HCT116 (cell line): ENCODE data around the gene UNC5C. TPM values are rescaled to one million over a fixed set of nuclear protein-coding genes. Genes with fewer than 3 reads are reported as not detected.

Source experiments
- ATAC-seq: fragments of 200-7000 bp; cut with Tn5 transposase; 2 replicates; pipeline ENCODE4 v1.9.1; 2020; ENCODE audit warnings: mild to moderate bottlenecking, moderate library complexity
- BruUV-seq: library from RNA; stranded (reverse); fragments of 400-500 nt; replicated peaks from 2 replicates; lab custom pipeline; 2021; lab: Mats Ljungman, UMichigan
- CTCF ChIA-PET: fragments of 300-600 bp; sonication (Branson Sonifier 250); formaldehyde crosslinking; loops from one replicate; lab custom pipeline; 2021; ENCODE audit warnings: antibody characterized with exemption; lab: Charles Lee
- POLR2A ChIA-PET: fragments of 300-600, 350-600 bp; sonication (Branson Sonifier 250); formaldehyde crosslinking; loops from one replicate; lab custom pipeline; 2021; ENCODE audit warnings: antibody characterized with exemption; lab: Charles Lee
- RAD21 ChIA-PET, 2 experiments: fragments of 300-600 bp; sonication (Branson Sonifier 250); formaldehyde crosslinking; loops; one replicate each; lab custom pipeline; 2023; ENCODE audit warnings: low total read pairs in 2 of 2; ENCODE audit not compliant: uncharacterized antibody in 2 of 2, unreplicated experiment in 2 of 2, low non-redundant PET in 1 of 2; lab: Charles Lee
- DNase-seq: peaks from one replicate; pipeline ENCODE4 v3.0.0-alpha.2; 2010; ENCODE audit warnings: low read depth, low spot score
- H2AFZ ChIP-seq: fragments of 200-600 bp; shearing (Covaris generic), sonication (generic); 2 replicates; pipeline ENCODE4 v1.6.1; 2017; ENCODE audit warnings: low read depth, mixed run types, mixed read lengths, antibody characterized with exemption, low read length; ENCODE audit not compliant: poor library complexity, severe bottlenecking
- H3K27ac ChIP-seq: 2 replicates; pipeline ENCODE4 v1.5.1; 2012; ENCODE audit warnings: low read depth, low read length
- H3K27me3 ChIP-seq: fragments of 200-600 bp; sonication (generic); 2 replicates; pipeline ENCODE4 v1.6.1; 2016; ENCODE audit warnings: mixed run types, low read length, mixed read lengths; ENCODE audit not compliant: insufficient read depth
- H3K36me3 ChIP-seq, 2 experiments: fragments of 200-500 bp in 1 of 2; fragments of 200-600 bp in 1 of 2; sonication (Bioruptor generic) in 1 of 2; sonication (generic) in 1 of 2; 2 replicates each; pipeline versions ENCODE4 v1.5.1 to v1.6.1; 2014 to 2016; ENCODE audit warnings: low read length in 2 of 2, inconsistent platforms in 1 of 2, mixed read lengths in 1 of 2, mixed run types in 1 of 2; ENCODE audit not compliant: insufficient read depth in 2 of 2, control insufficient read depth in 1 of 2
- H3K4me1 ChIP-seq, 2 experiments: fragments of 200-600 bp in 1 of 2; sonication (generic) in 1 of 2; 2 replicates each; pipeline versions ENCODE4 v1.5.1 to v1.6.1; 2012 to 2017; ENCODE audit warnings: low read length in 2 of 2, inconsistent platforms in 1 of 2, mild to moderate bottlenecking in 1 of 2, mixed read lengths in 1 of 2, mixed run types in 1 of 2, moderate library complexity in 1 of 2; ENCODE audit not compliant: insufficient read depth in 2 of 2, control insufficient read depth in 1 of 2
- H3K4me2 ChIP-seq: fragments of 200-600 bp; sonication (generic); 2 replicates; pipeline ENCODE4 v1.6.1; 2017; ENCODE audit warnings: mixed run types, low read length, mixed read lengths
- H3K4me3 ChIP-seq, 2 experiments: fragments of 200-600 bp in 1 of 2; sonication (generic) in 1 of 2; replicated peaks in 1 of 2; 2 replicates each; pipeline ENCODE4 v1.5.1; 2011 to 2016; ENCODE audit warnings: low read length in 2 of 2, control low read depth in 1 of 2, low read depth in 1 of 2, mild to moderate bottlenecking in 1 of 2, mixed read lengths in 1 of 2, mixed run types in 1 of 2
- H3K79me2 ChIP-seq: fragments of 200-600 bp; sonication (generic); 2 replicates; pipeline ENCODE4 v1.6.1; 2017; ENCODE audit warnings: mild to moderate bottlenecking, mixed run types, low read length, moderate library complexity, mixed read lengths; ENCODE audit not compliant: insufficient read depth
- H3K9ac ChIP-seq: fragments of 200-600 bp; sonication (generic); 2 replicates; pipeline ENCODE4 v1.6.1; 2016; ENCODE audit warnings: low read length, mixed read lengths
- H3K9me2 ChIP-seq: fragments of 200-600 bp; sonication (generic), shearing (Covaris generic); 2 replicates; pipeline ENCODE4 v1.6.1; 2017; ENCODE audit warnings: mixed run types, mild to moderate bottlenecking, moderate library complexity; ENCODE audit not compliant: insufficient read depth
- H3K9me3 ChIP-seq, 2 experiments: fragments of 200-500 bp in 1 of 2; fragments of 200-600 bp in 1 of 2; sonication (Bioruptor generic) in 1 of 2; sonication (generic) in 1 of 2; 2 replicates each; pipeline ENCODE4 v1.6.1; 2014 to 2017; ENCODE audit warnings: low read length in 2 of 2, mixed read lengths in 2 of 2, inconsistent platforms in 1 of 2, low read depth in 1 of 2, mild to moderate bottlenecking in 1 of 2, mixed run types in 1 of 2, moderate library complexity in 1 of 2; ENCODE audit not compliant: control insufficient read depth in 1 of 2, insufficient read depth in 1 of 2
- H4K20me1 ChIP-seq: fragments of 200-600 bp; sonication (generic), shearing (Covaris generic); 2 replicates; pipeline ENCODE4 v1.6.1; 2017; ENCODE audit warnings: mixed run types, mild to moderate bottlenecking, moderate library complexity; ENCODE audit not compliant: insufficient read depth
- CBX3 ChIP-seq: IDR thresholded peaks from 2 replicates; pipeline ENCODE4 v1.6.1; 2012; ENCODE audit warnings: low read depth
- CEBPB ChIP-seq: IDR thresholded peaks from 2 replicates; pipeline ENCODE4 v1.6.1; 2012; ENCODE audit warnings: low read depth
- POLR2A ChIP-seq: IDR thresholded peaks from 2 replicates; pipeline ENCODE4 v1.7.0; 2011; ENCODE audit warnings: borderline replicate concordance; ENCODE audit not compliant: insufficient read depth, insufficient read length; ENCODE audit errors: extremely low read depth
- RAD21 ChIP-seq: IDR thresholded peaks from 2 replicates; pipeline ENCODE4 v1.6.1; 2012; ENCODE audit warnings: low read depth, mild to moderate bottlenecking
- SP1 ChIP-seq: IDR thresholded peaks from 2 replicates; pipeline ENCODE4 v1.6.1; 2012; ENCODE audit warnings: low read depth
- SRF ChIP-seq: IDR thresholded peaks from 2 replicates; pipeline ENCODE4 v1.6.1; 2012; ENCODE audit warnings: low read depth
- ZFX ChIP-seq: fragments of 450-650 bp; IDR thresholded peaks from 2 replicates; pipeline ENCODE4 v1.6.1; 2017
- ZNF274 ChIP-seq: fragments of 200-500 bp; sonication (Bioruptor generic); IDR thresholded peaks from 2 replicates; pipeline ENCODE4 v1.6.1; 2014; ENCODE audit warnings: mild to moderate bottlenecking, low read depth, low read length, inconsistent platforms
- intact Hi-C: fragments of 100-400 bp; cut with micrococcal nuclease; formaldehyde crosslinking; loops from 2 replicates; pipeline ENCODE4 v1.10.0; 2022
- total RNA-seq: library from RNA; stranded (reverse); gene quantifications from one replicate; pipeline ENCODE4 v1.2.1, GENCODE V29; 2021; ENCODE audit not compliant: unreplicated experiment
- TF ChIP-seq, protein P1 (sequence below): IDR thresholded peaks from 2 replicates; pipeline ENCODE4 v1.6.1; 2012
- TF ChIP-seq, protein P2 (sequence below): IDR thresholded peaks from 2 replicates; pipeline ENCODE4 v1.6.1; 2012; ENCODE audit warnings: low read depth
- TF ChIP-seq, protein P3 (sequence below): IDR thresholded peaks from 2 replicates; pipeline ENCODE4 v1.6.1; 2011; ENCODE audit warnings: mild to moderate bottlenecking, low read length, moderate library complexity; ENCODE audit not compliant: insufficient replicate concordance; ENCODE audit errors: extremely low read depth
- TF ChIP-seq, protein P4 (sequence below): IDR thresholded peaks from 2 replicates; pipeline ENCODE4 v1.6.1; 2012

The UNC5C gene
- total RNA-seq, 1 experiment from 2014 or later: not detected

DNA sequence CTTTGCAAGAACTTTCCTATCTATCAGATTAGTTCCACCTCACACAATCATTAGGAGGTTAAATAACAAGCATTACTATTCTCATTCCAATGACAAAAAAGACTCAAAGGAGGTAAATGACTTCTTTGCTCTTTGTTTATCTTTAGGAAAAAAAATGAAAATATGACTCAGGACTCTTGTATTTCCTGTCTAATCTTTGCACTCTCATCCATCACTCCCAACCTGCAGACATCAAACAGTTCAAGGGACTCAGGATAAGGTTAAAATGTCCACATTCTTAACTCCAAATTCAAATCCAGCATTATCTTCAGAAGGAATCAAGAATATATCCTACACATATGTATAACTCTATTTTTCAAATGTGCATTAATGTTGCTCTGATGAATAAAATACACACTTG lies 139.6 kb downstream of the UNC5C start:
- no peak for DNase-seq
- CTCF ChIA-PET: no interaction called here

DNA sequence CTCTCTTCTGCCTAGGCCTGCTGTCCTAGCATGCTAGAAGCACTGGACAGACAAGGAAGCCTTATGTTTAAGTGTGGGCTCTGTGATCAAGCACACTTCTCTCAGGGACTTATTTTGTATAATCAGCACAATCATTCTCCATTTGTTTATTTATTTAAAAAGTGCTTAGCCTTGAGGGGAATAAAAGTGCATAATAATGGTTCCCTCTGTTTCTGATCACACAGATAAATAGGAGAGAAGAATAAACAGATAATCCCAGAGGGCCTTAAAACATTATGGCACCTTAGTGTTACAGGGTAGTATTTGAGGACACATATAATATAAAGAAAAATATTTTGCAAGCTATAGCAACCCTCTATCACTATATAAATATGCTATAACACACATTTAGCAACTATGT lies 146.5 kb downstream of the UNC5C start:
- H3K4me1 ChIP-seq: no peaks in the 10 kb centered on the region
- BruUV-seq: no TSS peak
- DNase-seq: no peak
- no peaks in the 10 kb centered on the region for H3K9me2 ChIP-seq
- POLR2A ChIA-PET: no interaction called here
- TF ChIP-seq SRF (no peak), CBX3 (no peak), RAD21 (no peak), ZNF274 (no peak), POLR2A (no peak), ZFX (no peak), SP1 (no peak)
- TF ChIP-seq, protein P1, sequence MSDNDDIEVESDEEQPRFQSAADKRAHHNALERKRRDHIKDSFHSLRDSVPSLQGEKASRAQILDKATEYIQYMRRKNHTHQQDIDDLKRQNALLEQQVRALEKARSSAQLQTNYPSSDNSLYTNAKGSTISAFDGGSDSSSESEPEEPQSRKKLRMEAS: no peak
- TF ChIP-seq, protein P2, sequence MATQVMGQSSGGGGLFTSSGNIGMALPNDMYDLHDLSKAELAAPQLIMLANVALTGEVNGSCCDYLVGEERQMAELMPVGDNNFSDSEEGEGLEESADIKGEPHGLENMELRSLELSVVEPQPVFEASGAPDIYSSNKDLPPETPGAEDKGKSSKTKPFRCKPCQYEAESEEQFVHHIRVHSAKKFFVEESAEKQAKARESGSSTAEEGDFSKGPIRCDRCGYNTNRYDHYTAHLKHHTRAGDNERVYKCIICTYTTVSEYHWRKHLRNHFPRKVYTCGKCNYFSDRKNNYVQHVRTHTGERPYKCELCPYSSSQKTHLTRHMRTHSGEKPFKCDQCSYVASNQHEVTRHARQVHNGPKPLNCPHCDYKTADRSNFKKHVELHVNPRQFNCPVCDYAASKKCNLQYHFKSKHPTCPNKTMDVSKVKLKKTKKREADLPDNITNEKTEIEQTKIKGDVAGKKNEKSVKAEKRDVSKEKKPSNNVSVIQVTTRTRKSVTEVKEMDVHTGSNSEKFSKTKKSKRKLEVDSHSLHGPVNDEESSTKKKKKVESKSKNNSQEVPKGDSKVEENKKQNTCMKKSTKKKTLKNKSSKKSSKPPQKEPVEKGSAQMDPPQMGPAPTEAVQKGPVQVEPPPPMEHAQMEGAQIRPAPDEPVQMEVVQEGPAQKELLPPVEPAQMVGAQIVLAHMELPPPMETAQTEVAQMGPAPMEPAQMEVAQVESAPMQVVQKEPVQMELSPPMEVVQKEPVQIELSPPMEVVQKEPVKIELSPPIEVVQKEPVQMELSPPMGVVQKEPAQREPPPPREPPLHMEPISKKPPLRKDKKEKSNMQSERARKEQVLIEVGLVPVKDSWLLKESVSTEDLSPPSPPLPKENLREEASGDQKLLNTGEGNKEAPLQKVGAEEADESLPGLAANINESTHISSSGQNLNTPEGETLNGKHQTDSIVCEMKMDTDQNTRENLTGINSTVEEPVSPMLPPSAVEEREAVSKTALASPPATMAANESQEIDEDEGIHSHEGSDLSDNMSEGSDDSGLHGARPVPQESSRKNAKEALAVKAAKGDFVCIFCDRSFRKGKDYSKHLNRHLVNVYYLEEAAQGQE: no peak
- TF ChIP-seq, protein P3, sequence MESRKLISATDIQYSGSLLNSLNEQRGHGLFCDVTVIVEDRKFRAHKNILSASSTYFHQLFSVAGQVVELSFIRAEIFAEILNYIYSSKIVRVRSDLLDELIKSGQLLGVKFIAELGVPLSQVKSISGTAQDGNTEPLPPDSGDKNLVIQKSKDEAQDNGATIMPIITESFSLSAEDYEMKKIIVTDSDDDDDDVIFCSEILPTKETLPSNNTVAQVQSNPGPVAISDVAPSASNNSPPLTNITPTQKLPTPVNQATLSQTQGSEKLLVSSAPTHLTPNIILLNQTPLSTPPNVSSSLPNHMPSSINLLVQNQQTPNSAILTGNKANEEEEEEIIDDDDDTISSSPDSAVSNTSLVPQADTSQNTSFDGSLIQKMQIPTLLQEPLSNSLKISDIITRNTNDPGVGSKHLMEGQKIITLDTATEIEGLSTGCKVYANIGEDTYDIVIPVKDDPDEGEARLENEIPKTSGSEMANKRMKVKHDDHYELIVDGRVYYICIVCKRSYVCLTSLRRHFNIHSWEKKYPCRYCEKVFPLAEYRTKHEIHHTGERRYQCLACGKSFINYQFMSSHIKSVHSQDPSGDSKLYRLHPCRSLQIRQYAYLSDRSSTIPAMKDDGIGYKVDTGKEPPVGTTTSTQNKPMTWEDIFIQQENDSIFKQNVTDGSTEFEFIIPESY: no peak
- TF ChIP-seq, all 23 proteins: peak for 0
- no peaks in the 10 kb centered on the region for H3K36me3 ChIP-seq
- ChIA-PET RAD21 (no interaction called here), CTCF (no interaction called here)
- intact Hi-C loops: no loop called here
- H4K20me1 ChIP-seq: no peaks in the 10 kb centered on the region
- no peak overlapping the region for H2AFZ ChIP-seq
- H3K27ac ChIP-seq: no peak overlapping the region
- no peaks in the 10 kb centered on the region for H3K79me2 ChIP-seq
- no peak for ATAC-seq
- H3K9me3 ChIP-seq: no peaks in the 10 kb centered on the region
- H3K4me3 ChIP-seq: no peak overlapping the region
- no peak overlapping the region for H3K9ac ChIP-seq
- H3K27me3 ChIP-seq: no peaks in the 10 kb centered on the region
- H3K4me2 ChIP-seq: no peak overlapping the region

More for the DNA sequence above, 139.6 kb downstream of the UNC5C start:
- Histone ChIP-seq H3K27me3 (no peaks in the 10 kb centered on the region), H4K20me1 (no peaks in the 10 kb centered on the region), H3K4me3 (no peak overlapping the region), H2AFZ (peak overlapping the region; percentile 3), H3K9me3 (no peaks in the 10 kb centered on the region), H3K4me1 (peaks cover 3 to 12% of the 10 kb centered on the region in 2 experiments; a peak in 2 of 4 replicates), H3K9me2 (no peaks in the 10 kb centered on the region), H3K9ac (no peak overlapping the region), H3K79me2 (no peaks in the 10 kb centered on the region), H3K27ac (no peak overlapping the region), H3K36me3 (no peaks in the 10 kb centered on the region), H3K4me2 (peak overlapping the region; percentile 20; the same call in 1 of the 2 replicates)
- no TSS peak for BruUV-seq
- TF ChIP-seq, protein P4, sequence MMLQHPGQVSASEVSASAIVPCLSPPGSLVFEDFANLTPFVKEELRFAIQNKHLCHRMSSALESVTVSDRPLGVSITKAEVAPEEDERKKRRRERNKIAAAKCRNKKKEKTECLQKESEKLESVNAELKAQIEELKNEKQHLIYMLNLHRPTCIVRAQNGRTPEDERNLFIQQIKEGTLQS: no peak
- TF ChIP-seq CEBPB: no peak
- ChIA-PET POLR2A (no interaction called here), RAD21 (no interaction called here)
- ATAC-seq: no peak
- intact Hi-C loops: no loop called here
